DMS 273 treated with DMSO at 0.1 percent for 48 hours (cell line): ENCODE results near the gene MAVS.
A peak's percentile ranks its signal among the peaks of the same experiment; 100 is the strongest.

Experiments
- DNase-seq: peaks from one replicate; lab custom pipeline; 2025; lab: John Stamatoyannopoulos, UW

The MAVS gene

GRCh38 chr20:3846740-3847428, at the start of gene MAVS:
Gene MAVS (plus strand): TSS chr20:3846834. CDS start chr20:3854625, 7,791 bp downstream.
- peak; percentile 46 for DNase-seq

DNA sequence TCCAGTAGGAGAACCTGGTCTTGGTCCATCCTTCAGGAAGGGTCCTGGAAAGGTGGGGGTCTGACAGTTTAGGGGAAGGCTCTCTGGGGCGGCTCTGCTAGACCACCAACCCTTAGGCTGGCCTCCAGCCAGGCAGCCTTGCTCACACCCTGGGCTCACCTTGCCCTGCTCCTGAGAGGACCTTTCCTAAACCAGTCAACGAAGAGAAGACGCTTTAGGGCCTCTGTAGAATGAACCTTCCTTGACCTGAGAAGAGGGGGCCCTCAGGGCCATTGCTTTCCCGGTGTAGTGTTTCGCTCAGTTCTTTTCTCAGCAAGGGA, 49.4 kb upstream of the MAVS start:
- no peak for DNase-seq

GRCh38 chr20:3797592-3798372, 48.9 kb upstream of the MAVS start:
- DNase-seq = no peak

DNA sequence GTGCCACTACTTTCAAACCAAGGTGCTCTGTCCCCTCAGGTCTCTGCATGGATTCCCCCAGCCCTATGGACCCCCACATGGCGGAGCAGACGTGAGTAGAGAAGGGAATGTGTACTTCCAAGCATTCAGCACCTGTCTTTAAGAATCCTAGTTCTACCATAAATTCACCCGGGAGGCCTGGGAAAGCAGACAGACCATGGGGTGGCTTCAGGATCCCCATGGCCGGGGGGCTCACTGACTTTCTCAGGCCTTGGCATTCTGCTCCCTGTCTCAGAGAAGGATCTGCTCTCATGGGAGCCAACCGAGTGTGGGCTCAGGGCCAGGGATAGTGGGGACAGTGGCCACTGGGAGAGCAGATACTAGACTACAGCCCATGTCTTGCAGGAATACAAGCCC, 48.3 kb upstream of the MAVS start:
- no peak for DNase-seq

GRCh38 chr20:3798908-3799248, 47.8 kb upstream of the MAVS start:
- no peak for DNase-seq

GRCh38 chr20:3800256-3800877, 46.3 kb upstream of the MAVS start:
- DNase-seq = no peak

DNA sequence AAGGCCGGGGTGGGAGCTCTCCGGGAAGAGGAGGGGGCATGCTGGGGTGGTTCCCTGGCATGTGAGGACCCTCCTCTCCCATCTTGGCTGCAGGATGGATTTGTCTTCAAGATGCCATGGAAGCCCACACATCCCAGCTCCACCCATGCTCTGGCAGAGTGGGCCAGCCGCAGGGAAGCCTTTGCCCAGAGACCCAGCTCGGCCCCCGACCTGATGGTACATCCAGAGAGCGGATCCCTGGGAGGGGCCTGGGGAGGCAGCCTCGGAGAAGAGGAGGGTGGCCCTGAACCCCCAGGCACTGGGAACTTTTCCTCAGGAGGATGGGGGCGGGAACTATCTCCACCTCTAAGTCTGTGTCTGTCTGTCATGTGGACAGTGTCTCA, 45.8 kb upstream of the MAVS start:
- no peak for DNase-seq

DNA sequence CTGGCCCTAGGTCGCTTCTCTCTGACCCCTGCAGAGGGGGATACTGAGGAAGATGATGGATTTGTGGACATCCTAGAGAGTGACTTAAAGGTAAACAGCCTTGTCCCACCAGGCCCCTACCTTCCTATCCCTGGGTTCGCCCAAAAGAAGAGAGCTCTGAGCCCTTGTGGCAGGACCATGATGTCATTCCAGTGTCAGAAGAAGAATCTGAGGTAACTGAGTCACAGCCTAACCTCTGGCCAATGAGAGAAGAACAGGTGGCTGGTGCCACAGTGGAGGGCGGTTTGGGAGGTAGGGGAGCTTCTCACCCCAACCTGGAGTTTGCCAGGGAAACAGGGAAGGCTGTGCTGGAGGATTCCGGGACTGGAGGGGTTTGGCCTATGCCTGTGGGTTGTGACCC, 45.3 kb upstream of the MAVS start:
- DNase-seq = no peak

DNA sequence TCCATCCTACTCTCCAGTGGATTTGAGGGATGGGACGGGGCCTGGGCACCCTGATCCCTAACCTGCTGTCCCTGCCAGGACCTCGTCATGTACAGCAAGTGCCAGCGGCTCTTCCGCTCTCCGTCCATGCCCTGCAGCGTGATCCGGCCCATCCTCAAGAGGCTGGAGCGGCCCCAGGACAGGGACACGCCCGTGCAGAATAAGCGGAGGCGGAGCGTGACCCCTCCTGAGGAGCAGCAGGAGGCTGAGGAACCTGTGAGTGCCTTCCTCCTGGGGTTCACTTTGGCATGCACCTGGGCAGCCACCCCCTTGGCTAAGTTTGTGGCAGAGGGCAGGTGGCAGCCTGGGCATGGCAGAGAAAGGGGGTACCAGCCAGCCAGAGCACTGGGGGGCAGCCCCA, 44.8 kb upstream of the MAVS start:
- no peak for DNase-seq

- DNase-seq = no peak
Observed at GRCh38 chr20:3802524-3803239, 44.0 kb upstream of the MAVS start.

- no peak for DNase-seq
Observed at GRCh38 chr20:3803289-3803688, 43.3 kb upstream of the MAVS start.

GRCh38 chr20:3803854-3804253, 42.8 kb upstream of the MAVS start:
- peak; percentile 33 for DNase-seq

DNA sequence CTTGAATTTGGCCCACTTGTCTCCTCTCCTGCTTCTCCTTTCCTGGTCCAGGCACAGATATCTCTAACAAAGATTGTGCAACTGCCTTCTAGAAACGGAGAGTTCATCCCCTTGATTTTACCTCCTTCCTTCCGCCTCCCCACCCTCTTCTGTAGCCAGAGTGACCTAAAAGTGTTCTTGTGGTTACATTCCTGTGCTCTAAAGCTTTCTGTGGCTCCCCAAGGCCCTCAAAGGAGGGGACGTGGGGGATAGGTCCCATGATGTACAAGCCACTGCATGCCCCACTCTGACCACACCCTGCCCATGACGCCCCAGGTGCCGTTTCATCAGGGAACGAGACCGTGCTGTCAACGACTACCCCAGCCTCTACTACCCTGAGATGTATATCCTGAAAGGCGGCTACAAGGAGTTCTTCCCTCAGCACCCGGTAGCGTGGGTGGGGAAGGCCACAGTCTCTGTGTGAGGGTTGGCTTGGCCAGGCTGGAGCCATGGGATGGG, 42.3 kb upstream of the MAVS start:
- DNase-seq = no peak

DNA sequence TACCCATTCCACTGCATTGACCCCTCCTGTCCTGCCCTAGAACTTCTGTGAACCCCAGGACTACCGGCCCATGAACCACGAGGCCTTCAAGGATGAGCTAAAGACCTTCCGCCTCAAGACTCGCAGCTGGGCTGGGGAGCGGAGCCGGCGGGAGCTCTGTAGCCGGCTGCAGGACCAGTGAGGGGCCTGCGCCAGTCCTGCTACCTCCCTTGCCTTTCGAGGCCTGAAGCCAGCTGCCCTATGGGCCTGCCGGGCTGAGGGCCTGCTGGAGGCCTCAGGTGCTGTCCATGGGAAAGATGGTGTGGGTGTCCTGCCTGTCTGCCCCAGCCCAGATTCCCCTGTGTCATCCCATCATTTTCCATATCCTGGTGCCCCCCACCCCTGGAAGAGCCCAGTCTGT, 41.9 kb upstream of the MAVS start:
- DNase-seq = no peak

- DNase-seq = no peak
Observed at GRCh38 chr20:3808544-3808943, 38.1 kb upstream of the MAVS start.

DNA sequence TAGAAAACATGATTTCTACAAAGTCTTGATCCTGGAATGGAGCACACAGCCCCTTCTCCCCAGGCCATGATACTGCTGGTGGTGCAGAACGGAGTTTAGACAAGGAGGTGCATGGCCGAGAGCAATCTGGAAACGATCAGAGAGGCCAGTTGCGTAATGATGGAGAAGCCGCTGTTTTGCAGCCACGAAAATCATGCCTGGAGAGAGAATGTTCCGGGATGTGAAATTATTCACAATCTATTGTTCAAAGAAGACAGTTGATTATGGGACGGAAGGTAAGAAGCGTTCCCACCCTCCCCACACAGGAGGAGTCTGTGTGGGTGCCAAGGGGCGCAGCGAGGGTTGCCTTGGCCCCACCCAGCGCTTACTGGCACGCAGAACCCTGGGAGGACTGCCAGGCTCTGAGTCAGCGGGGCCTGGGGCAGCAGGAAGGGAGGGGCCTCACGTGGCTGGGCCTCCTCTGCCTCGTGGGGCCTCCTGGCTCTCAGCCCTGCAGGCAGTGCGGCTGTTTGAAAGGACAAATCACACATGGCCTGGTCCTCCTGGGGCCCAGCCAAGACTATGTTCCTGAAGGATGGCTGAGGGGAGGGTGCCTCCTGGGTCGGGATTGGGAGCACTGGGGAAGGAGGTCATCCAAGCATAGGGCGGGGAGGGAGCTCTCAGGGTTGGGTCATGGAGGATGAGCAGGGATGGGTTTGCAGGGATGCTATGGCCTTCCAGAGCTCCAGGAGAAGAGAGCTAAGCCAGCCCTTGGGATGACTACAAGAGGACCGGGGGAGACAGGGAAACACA, 35.0 kb upstream of the MAVS start:
- DNase-seq = peak; percentile 88

GRCh38 chr20:3812259-3812681, 34.4 kb upstream of the MAVS start:
- no peak for DNase-seq

GRCh38 chr20:3812975-3813847, 33.4 kb upstream of the MAVS start:
- no peak for DNase-seq

DNA sequence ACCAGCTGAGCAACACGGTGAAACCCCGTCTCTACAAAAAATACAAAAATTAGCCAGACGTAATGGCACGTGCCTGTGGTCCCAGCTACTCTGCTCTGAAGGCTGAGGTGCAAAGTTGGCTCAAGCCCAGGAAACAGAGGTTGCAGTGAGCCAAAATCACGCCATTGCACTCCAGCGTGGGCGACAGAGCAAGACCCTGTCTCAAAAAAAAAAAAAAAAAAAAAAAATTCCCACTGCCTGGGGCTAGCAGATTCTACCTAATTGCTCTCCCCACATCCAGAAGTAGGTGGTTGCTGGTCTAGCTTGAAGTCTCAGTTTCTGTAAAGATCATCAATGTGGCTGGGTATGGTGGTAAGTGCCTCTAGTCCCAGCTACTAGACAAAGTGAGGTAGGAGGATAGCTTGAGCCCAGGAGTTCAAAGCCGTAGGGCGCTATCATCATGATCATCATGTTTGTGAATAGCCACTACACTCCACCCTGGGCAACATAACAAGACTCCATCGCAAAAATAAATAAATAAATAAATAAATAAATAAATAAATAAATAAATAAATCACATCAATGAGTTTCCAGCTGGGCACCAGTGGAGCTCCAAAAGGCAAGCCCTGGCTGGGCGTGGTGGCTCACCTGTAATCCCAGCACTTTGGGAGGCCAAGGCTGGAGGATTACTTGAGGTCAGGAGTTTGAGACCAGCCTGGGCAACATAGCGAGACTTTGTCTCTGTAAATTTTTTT, 32.6 kb upstream of the MAVS start:
- DNase-seq = no peak

DNA sequence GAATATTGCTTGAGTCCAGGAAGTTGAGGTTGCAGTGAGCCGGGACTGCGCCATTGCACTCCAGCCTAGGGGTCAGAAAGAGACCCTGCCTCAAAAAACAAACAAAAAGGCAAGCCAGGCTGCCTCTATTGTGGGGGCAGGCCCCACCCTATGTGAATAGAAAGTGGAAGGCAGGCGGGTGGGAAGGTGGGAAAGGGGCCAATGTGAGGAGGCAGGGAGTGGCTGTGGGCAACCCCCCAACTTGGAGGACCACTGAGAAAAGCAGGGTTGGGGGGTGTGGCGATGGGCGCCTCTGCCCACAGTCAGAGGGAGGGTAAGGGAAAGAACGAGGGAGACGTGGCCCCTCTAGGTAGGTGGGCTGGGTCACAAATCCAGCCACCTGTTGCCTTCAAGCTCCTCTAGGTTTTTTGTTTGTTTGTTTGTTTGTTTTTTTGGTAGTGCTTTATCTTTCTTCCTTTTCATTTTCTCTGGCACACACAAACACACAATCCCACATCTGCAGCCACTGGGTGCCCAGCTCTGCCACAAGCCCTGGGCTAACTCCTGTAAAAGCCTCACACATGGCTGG, 31.6 kb upstream of the MAVS start:
- DNase-seq = no peak
